Measurements from ENCODE around the gene CEP131. TPM values are rescaled to one million over a fixed set of nuclear protein-coding genes. Genes with fewer than 3 reads are reported as not detected.

Gene CEP131
- total and polyA plus RNA-seq, 8 donors = 4.8 to 75.0 (median 12.1) TPM

- intact Hi-C loops (cut with DNase I; ENCODE audit: low total_unique reads) = no loop called here
- peaks cover 0 to 6% (median 0%) of the 10 kb centered on the region in 4 donors for H3K4me1 ChIP-seq
- 70 to 88% (median 80%) methylated on average over 8 of the region's 8 CpGs for whole genome bisulfite sequencing, 5 donors
These were observed 70.4 kb downstream of the CEP131 start for GRCh38 chr17:81152288-81152828.

GRCh38 chr17:81151278-81151677 is 71.5 kb downstream of the CEP131 start:
- no peak for DNase-seq

More at GRCh38 chr17:81152288-81152828, 70.4 kb downstream of the CEP131 start:
- Histone ChIP-seq H3K9me3 (no peaks in the 10 kb centered on the region), H3K4me3 (no peak overlapping the region), H3K27me3 (peaks cover 0 to 3% (median 0%) of the 10 kb centered on the region in 3 donors), H3K36me3 (no peaks in the 10 kb centered on the region), H3K27ac (peak overlapping the region in 1 of 5 donors; percentile 28)
- no peak for DNase-seq
- no peak for TF ChIP-seq POLR2AphosphoS5 (IDR thresholded peaks at IDR 0.05)
- no peak for TF ChIP-seq POLR2A (IDR thresholded peaks at IDR 0.05)
- no peak for TF ChIP-seq CTCF (IDR thresholded peaks at IDR 0.05)

GRCh38 chr17:81150377-81151077 is 72.2 kb downstream of the CEP131 start:
- H3K9me3 ChIP-seq = no peaks in the 10 kb centered on the region
- no peak for DNase-seq
- peaks cover 0 to 6% (median 0%) of the 10 kb centered on the region in 4 donors for H3K4me1 ChIP-seq
- peak overlapping the region in 2 of 5 donors; percentile 44 to 62 for H3K27ac ChIP-seq
- peaks cover 0 to 3% (median 0%) of the 10 kb centered on the region in 3 donors for H3K27me3 ChIP-seq
- H3K4me3 ChIP-seq = peak overlapping the region in 1 of 4 donors; percentile 22
- no peaks in the 10 kb centered on the region for H3K36me3 ChIP-seq
- 63 to 83% (median 72%) methylated on average over 5 to 14 of the region's 14 CpGs for WGBS, 5 donors
- intact Hi-C loops (cut with DNase I; ENCODE audit: low total_unique reads) = no loop called here
- TF ChIP-seq POLR2A (IDR thresholded peaks at IDR 0.05) (no peak), EP300 (IDR thresholded peaks at IDR 0.05) (no peak), CTCF (IDR thresholded peaks at IDR 0.05) (no peak), POLR2AphosphoS5 (IDR thresholded peaks at IDR 0.05) (no peak)

More at GRCh38 chr17:81151278-81151677, 71.5 kb downstream of the CEP131 start:
- no peak for TF ChIP-seq EP300 (IDR thresholded peaks at IDR 0.05)
- TF ChIP-seq CTCF (IDR thresholded peaks at IDR 0.05) = no peak
- TF ChIP-seq POLR2A (IDR thresholded peaks at IDR 0.05) = no peak
- no peak for TF ChIP-seq POLR2AphosphoS5 (IDR thresholded peaks at IDR 0.05)
- Histone ChIP-seq H3K9me3 (no peaks in the 10 kb centered on the region), H3K4me3 (peak overlapping the region in 1 of 4 donors; percentile 22), H3K27me3 (peaks cover 0 to 3% (median 0%) of the 10 kb centered on the region in 3 donors), H3K36me3 (no peaks in the 10 kb centered on the region), H3K27ac (peak overlapping the region in 1 of 5 donors; percentile 22), H3K4me1 (peaks cover 0 to 6% (median 0%) of the 10 kb centered on the region in 4 donors)
- intact Hi-C loops (cut with DNase I; ENCODE audit: low total_unique reads) = no loop called here
- 78 to 90% (median 85%) methylated on average over 3 to 13 of the region's 13 CpGs for WGBS, 5 donors

- no peak for DNase-seq
- Histone ChIP-seq H3K27ac (peak overlapping the region in 2 of 5 donors; percentile 12 to 44), H3K4me3 (peak overlapping the region in 1 of 4 donors; percentile 22), H3K4me1 (peaks cover 0 to 6% (median 0%) of the 10 kb centered on the region in 4 donors), H3K27me3 (peaks cover 0 to 3% (median 0%) of the 10 kb centered on the region in 3 donors), H3K36me3 (no peaks in the 10 kb centered on the region), H3K9me3 (no peaks in the 10 kb centered on the region)
- TF ChIP-seq EP300 (IDR thresholded peaks at IDR 0.05) = no peak
- TF ChIP-seq POLR2A (IDR thresholded peaks at IDR 0.05) = no peak
- TF ChIP-seq CTCF (IDR thresholded peaks at IDR 0.05) = no peak
- TF ChIP-seq POLR2AphosphoS5 (IDR thresholded peaks at IDR 0.05) = no peak
- intact Hi-C loops (cut with DNase I; ENCODE audit: low total_unique reads) = loop anchor here (10.0 kb wide), 1 partner anchor 86 kb away; the partner anchor contains the start of genes NDUFAF8 and TEPSIN
- 62 to 82% (median 77%) methylated on average over 4 to 14 of the region's 14 CpGs for WGBS, 5 donors
These were observed 73.7 kb downstream of the CEP131 start for GRCh38 chr17:81148986-81149533.
